Measurements from ENCODE around the gene ZGPAT.

ZGPAT gene

DNA sequence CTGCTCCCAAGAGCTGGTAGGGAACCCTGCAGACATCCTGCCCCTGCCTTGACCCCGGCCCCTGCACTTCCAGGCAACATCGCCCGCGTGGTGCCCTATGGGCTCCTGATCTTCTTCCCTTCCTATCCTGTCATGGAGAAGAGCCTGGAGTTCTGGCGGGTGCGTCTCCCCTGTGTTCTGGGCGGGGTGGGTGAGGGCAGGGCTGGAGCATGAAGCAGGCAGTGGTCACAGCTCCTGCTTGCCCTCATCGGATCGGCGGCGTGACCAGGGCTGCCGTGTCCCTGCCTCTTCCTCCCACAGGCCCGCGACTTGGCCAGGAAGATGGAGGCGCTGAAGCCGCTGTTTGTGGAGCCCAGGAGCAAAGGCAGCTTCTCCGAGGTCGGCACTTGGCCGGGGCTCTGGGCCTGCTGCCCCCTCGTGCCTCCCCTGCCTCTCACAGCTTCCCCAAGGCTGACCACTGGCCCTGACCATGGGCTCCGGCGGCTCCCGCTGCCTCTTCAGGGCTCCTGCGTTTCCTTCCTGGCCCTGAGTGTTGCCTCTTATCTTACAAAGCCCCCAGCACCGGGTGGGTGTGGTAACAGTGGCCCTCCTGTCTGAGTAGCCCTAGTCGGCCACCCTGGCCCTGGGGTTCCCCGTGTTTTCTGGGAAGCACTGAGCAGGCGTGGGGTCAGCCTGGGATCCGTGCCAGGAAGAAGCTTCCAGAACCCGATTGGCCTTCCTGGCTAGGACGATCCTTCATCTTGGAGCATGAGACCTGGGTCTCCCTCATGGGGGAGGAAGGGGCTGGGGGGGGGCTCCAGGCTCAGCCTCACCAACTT lies 19.4 kb upstream of the ZGPAT start:
- H3K79me2 ChIP-seq (ENCODE audit: insufficient read depth, low read length) = no peaks in the 10 kb centered on the region
- no peaks in the 10 kb centered on the region for H3F3A ChIP-seq (ENCODE audit: insufficient read depth, low read length)
- H3K27me3 ChIP-seq (ENCODE audit: insufficient read depth, low read length) = no peaks in the 10 kb centered on the region; the same call in 1 of the 2 replicates
- H3K4me1 ChIP-seq (ENCODE audit: insufficient read depth, low read length, severe bottlenecking) = no peaks in the 10 kb centered on the region
- no peaks in the 10 kb centered on the region for H3K9me2 ChIP-seq (ENCODE audit: low read depth, low read length)
- H4K20me1 ChIP-seq (ENCODE audit: insufficient read depth, low read length) = no peaks in the 10 kb centered on the region
- H3K27ac ChIP-seq (ENCODE audit: low read depth, low read length, poor library complexity, severe bottlenecking) = no peak overlapping the region
- H3K4me3 ChIP-seq (ENCODE audit: low read depth, low read length, poor library complexity, severe bottlenecking) = no peak overlapping the region
- H3K4me2 ChIP-seq (ENCODE audit: low read length) = no peak overlapping the region
- peaks cover 7% of the 10 kb centered on the region; the same call in 1 of the 2 replicates for H3K36me3 ChIP-seq (ENCODE audit: insufficient read depth, low read length)
- H2AFZ ChIP-seq (ENCODE audit: low read length) = no peak overlapping the region
- TF ChIP-seq, protein P1, sequence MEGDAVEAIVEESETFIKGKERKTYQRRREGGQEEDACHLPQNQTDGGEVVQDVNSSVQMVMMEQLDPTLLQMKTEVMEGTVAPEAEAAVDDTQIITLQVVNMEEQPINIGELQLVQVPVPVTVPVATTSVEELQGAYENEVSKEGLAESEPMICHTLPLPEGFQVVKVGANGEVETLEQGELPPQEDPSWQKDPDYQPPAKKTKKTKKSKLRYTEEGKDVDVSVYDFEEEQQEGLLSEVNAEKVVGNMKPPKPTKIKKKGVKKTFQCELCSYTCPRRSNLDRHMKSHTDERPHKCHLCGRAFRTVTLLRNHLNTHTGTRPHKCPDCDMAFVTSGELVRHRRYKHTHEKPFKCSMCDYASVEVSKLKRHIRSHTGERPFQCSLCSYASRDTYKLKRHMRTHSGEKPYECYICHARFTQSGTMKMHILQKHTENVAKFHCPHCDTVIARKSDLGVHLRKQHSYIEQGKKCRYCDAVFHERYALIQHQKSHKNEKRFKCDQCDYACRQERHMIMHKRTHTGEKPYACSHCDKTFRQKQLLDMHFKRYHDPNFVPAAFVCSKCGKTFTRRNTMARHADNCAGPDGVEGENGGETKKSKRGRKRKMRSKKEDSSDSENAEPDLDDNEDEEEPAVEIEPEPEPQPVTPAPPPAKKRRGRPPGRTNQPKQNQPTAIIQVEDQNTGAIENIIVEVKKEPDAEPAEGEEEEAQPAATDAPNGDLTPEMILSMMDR (IDR thresholded peaks at IDR 0.05; ENCODE audit: low read length) = no peak
- TF ChIP-seq EZH2 (IDR thresholded peaks at IDR 0.05; ENCODE audit: borderline replicate concordance, low read length) = no peak
- H3K9ac ChIP-seq (ENCODE audit: low read length) = no peak overlapping the region
- no peaks in the 10 kb centered on the region for H3K9me3 ChIP-seq (ENCODE audit: low read length)

DNA sequence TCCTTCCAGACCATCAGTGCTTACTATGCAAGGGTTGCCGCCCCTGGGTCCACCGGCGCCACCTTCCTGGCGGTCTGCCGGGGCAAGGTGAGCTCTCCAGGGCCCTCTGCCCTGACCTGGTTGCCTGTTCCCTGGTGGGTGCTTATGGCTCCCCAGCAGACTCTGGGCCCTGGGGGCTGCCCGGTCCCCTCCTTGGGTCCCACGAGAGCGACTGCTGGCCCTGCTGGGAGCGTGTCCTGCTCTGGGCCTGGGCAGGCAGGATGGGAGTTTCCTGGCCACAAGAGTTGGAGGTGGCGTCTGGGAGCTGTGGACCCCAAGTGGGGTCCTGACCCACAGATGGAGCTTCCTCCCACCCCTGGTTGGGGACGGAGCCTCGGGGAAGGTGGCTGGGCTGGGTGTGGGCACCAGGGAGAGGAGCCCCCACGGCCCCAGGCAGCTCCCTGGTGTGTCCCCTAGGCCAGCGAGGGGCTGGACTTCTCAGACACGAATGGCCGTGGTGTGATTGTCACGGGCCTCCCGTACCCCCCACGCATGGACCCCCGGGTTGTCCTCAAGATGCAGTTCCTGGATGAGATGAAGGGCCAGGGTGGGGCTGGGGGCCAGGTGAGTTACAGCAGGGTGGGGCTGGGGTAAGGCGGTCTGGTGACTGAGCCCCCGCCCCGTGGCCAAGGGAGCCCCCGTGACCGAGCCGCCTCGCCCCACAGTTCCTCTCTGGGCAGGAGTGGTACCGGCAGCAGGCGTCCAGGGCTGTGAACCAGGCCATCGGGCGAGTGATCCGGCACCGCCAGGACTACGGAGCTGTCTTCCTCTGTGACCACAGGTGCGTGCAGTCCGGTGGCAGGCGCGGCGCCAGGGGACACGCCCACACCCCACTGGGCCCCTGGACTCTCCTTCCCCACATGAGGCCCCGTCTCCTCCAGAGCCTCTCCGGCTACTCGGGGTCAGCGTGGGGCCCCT lies 18.5 kb upstream of the ZGPAT start:
- H4K20me1 ChIP-seq (ENCODE audit: insufficient read depth, low read length) = no peaks in the 10 kb centered on the region
- H3K36me3 ChIP-seq (ENCODE audit: insufficient read depth, low read length) = no peaks in the 10 kb centered on the region
- no peaks in the 10 kb centered on the region for H3K9me2 ChIP-seq (ENCODE audit: low read depth, low read length)
- H3K27me3 ChIP-seq (ENCODE audit: insufficient read depth, low read length) = no peaks in the 10 kb centered on the region; the same call in 1 of the 2 replicates
- TF ChIP-seq, protein P1 (IDR thresholded peaks at IDR 0.05; ENCODE audit: low read length) = no peak
- no peaks in the 10 kb centered on the region for H3K4me1 ChIP-seq (ENCODE audit: insufficient read depth, low read length, severe bottlenecking)
- H2AFZ ChIP-seq (ENCODE audit: low read length) = no peak overlapping the region
- H3F3A ChIP-seq (ENCODE audit: insufficient read depth, low read length) = no peaks in the 10 kb centered on the region
- no peaks in the 10 kb centered on the region for H3K9me3 ChIP-seq (ENCODE audit: low read length)
- no peaks in the 10 kb centered on the region for H3K79me2 ChIP-seq (ENCODE audit: insufficient read depth, low read length)
- H3K9ac ChIP-seq (ENCODE audit: low read length) = no peak overlapping the region
- H3K4me3 ChIP-seq (ENCODE audit: low read depth, low read length, poor library complexity, severe bottlenecking) = no peak overlapping the region
- H3K27ac ChIP-seq (ENCODE audit: low read depth, low read length, poor library complexity, severe bottlenecking) = no peak overlapping the region
- H3K4me2 ChIP-seq (ENCODE audit: low read length) = no peak overlapping the region

DNA sequence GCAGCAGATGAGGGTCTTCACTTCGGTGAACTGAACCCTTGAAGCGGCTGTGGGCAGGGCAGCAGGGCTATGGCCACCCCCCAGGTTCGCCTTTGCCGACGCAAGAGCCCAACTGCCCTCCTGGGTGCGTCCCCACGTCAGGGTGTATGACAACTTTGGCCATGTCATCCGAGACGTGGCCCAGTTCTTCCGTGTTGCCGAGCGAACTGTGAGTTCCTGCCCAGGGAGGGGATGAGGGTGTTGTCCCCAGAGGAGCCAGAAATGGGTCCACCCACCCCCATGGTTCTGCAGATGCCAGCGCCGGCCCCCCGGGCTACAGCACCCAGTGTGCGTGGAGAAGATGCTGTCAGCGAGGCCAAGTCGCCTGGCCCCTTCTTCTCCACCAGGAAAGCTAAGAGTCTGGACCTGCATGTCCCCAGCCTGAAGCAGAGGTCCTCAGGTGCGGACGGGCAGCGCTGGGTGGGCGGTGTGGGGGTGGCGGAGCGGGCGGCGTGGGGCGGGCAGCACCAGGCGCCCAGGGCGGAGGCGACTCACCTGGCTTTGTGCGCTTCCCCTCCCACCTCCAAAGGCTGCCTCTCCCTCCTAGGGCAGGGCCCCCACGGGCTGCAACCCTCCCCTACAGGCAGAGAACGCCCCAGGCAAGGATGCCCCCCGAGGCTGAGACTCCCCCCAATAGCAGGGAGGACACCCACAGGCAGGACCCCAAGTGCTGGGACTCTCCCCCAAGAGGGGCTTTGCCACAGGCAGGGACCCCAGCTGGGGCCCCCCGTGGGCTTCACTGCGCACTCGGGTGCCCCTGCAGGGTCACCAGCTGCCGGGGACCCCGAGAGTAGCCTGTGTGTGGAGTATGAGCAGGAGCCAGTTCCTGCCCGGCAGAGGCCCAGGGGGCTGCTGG lies 17.6 kb upstream of the ZGPAT start:
- H3K4me1 ChIP-seq (ENCODE audit: insufficient read depth, low read length, severe bottlenecking) = no peaks in the 10 kb centered on the region
- H3K27me3 ChIP-seq (ENCODE audit: insufficient read depth, low read length) = no peaks in the 10 kb centered on the region; the same call in 1 of the 2 replicates
- H3K27ac ChIP-seq (ENCODE audit: low read depth, low read length, poor library complexity, severe bottlenecking) = no peak overlapping the region
- no peak overlapping the region for H3K4me2 ChIP-seq (ENCODE audit: low read length)
- H3K4me3 ChIP-seq (ENCODE audit: low read depth, low read length, poor library complexity, severe bottlenecking) = no peak overlapping the region
- no peaks in the 10 kb centered on the region for H3F3A ChIP-seq (ENCODE audit: insufficient read depth, low read length)
- H4K20me1 ChIP-seq (ENCODE audit: insufficient read depth, low read length) = no peaks in the 10 kb centered on the region
- no peaks in the 10 kb centered on the region for H3K79me2 ChIP-seq (ENCODE audit: insufficient read depth, low read length)
- no peak overlapping the region for H2AFZ ChIP-seq (ENCODE audit: low read length)
- no peaks in the 10 kb centered on the region for H3K9me2 ChIP-seq (ENCODE audit: low read depth, low read length)
- H3K9me3 ChIP-seq (ENCODE audit: low read length) = no peaks in the 10 kb centered on the region
- no peaks in the 10 kb centered on the region for H3K36me3 ChIP-seq (ENCODE audit: insufficient read depth, low read length)
- TF ChIP-seq EZH2 (IDR thresholded peaks at IDR 0.05; ENCODE audit: borderline replicate concordance, low read length) = no peak
- TF ChIP-seq, protein P1 (IDR thresholded peaks at IDR 0.05; ENCODE audit: low read length) = no peak
- H3K9ac ChIP-seq (ENCODE audit: low read length) = no peak overlapping the region
